ENCODE measurements around the gene CTAGE6. TPM values are rescaled to one million over a fixed set of nuclear protein-coding genes. Genes with fewer than 3 reads are reported as not detected.

The CTAGE6 gene
- total and polyA plus RNA-seq, 2 experiments from 2014 or later, result not detected

- TF ChIP-seq ETS1 (IDR thresholded peaks at IDR 0.05), result no peak
- TF ChIP-seq CREB1 (CRISPR knock-in tag; IDR thresholded peaks at IDR 0.05; ENCODE audit: low read depth), result no peak
- TF ChIP-seq REST (IDR thresholded peaks at IDR 0.05; ENCODE audit: unreplicated experiment), result no peak
- no peak for TF ChIP-seq ZNF331 (CRISPR knock-in tag; IDR thresholded peaks at IDR 0.05; ENCODE audit: low read depth)
- no peak for TF ChIP-seq ZNF114 (CRISPR knock-in tag; IDR thresholded peaks at IDR 0.05)
- no peak for TF ChIP-seq STAT1 (IDR thresholded peaks at IDR 0.05; ENCODE audit: unreplicated experiment)
- TF ChIP-seq EZH2phosphoT487 (IDR thresholded peaks at IDR 0.05; ENCODE audit: unreplicated experiment), result no peak
- TF ChIP-seq POLR2AphosphoS5 (IDR thresholded peaks at IDR 0.05; ENCODE audit: low read depth), result no peak
- no peak for TF ChIP-seq NANOG (IDR thresholded peaks at IDR 0.05; ENCODE audit: borderline replicate concordance)
- TF ChIP-seq JUNB (IDR thresholded peaks at IDR 0.05; ENCODE audit: unreplicated experiment), result no peak
Observed at GRCh38 chr7:143735962-143736361, 21.5 kb downstream of the CTAGE6 start (continued).

- DNase-seq (ENCODE audit: low spot score) (no peak), ATAC-seq (no peak)
- Histone ChIP-seq H3K27ac (ENCODE audit: low read depth) (no peak overlapping the region), H3K4me3 (no peak overlapping the region), H3K9me2 (ENCODE audit: insufficient read depth) (no peaks in the 10 kb centered on the region; the same call in 1 of the 2 replicates), H3F3A (replicated peaks; ENCODE audit: low read depth) (no peaks in the 10 kb centered on the region), H3K4me1 (ENCODE audit: insufficient read depth) (no peaks in the 10 kb centered on the region), H3K36me3 (ENCODE audit: insufficient read depth) (no peaks in the 10 kb centered on the region), H3K27me3 (ENCODE audit: insufficient read depth) (no peaks in the 10 kb centered on the region), H4K20me1 (replicated peaks; ENCODE audit: insufficient read depth) (no peaks in the 10 kb centered on the region), H3K79me2 (replicated peaks; ENCODE audit: insufficient read depth) (no peaks in the 10 kb centered on the region), H2AFZ (peak overlapping the region; percentile 77; the same call in 1 of the 2 replicates), H3K4me2 (no peak overlapping the region)
- Mint-ChIP-seq H3K9me3 (no peaks in the 10 kb centered on the region), H3K27me3 (ENCODE audit: insufficient read depth, low read depth, poor library complexity) (no peaks in the 10 kb centered on the region), H3K4me1 (peaks cover 4% of the 10 kb centered on the region; the same call in 2 of the 3 replicates), H3K4me3 (no peak overlapping the region), H3K36me3 (ENCODE audit: low read depth) (no peaks in the 10 kb centered on the region), H3K27ac (no peak overlapping the region)
- TF ChIP-seq STAT1 (IDR thresholded peaks at IDR 0.05; ENCODE audit: unreplicated experiment) (no peak), EZH2phosphoT487 (IDR thresholded peaks at IDR 0.05; ENCODE audit: unreplicated experiment) (no peak), POLR2AphosphoS5 (IDR thresholded peaks at IDR 0.05; ENCODE audit: low read depth) (no peak), JUNB (IDR thresholded peaks at IDR 0.05; ENCODE audit: unreplicated experiment) (no peak), ETS1 (IDR thresholded peaks at IDR 0.05) (no peak), EZH2 (IDR thresholded peaks at IDR 0.05; ENCODE audit: low read depth, unreplicated experiment) (no peak), ZNF114 (CRISPR knock-in tag; IDR thresholded peaks at IDR 0.05) (no peak), CTCF (conservative IDR thresholded peaks at IDR 0.05; ENCODE audit: low read depth in 2 of 2) (no peak), REST (IDR thresholded peaks at IDR 0.05; ENCODE audit: unreplicated experiment) (no peak), NANOG (IDR thresholded peaks at IDR 0.05; ENCODE audit: borderline replicate concordance) (no peak)
Observed at GRCh38 chr7:143733876-143734275, 23.6 kb downstream of the CTAGE6 start.
